Cardiac fibroblast (primary cell): ENCODE measurements around the gene DUS3L.

ENCODE experiments used
- DNase-seq, 2 donors: peaks; one replicate each; pipeline versions ENCODE4 v3.0.0 to v3.0.0-alpha.2; 2010; ENCODE audit warnings: low read depth in 2 of 2
- H3K4me3 ChIP-seq, 2 donors: replicated peaks in 1 of 2; 1 replicate in 1 of 2; 2 replicates in 1 of 2; pipeline ENCODE4 v1.5.1; 2011; ENCODE audit warnings: low read depth in 2 of 2, low read length in 2 of 2, mild to moderate bottlenecking in 2 of 2, moderate library complexity in 1 of 2
- CTCF ChIP-seq: IDR thresholded peaks from one replicate; pipeline ENCODE4 v1.5.1; 2011; ENCODE audit warnings: low read depth, mild to moderate bottlenecking, low read length, inconsistent platforms

The DUS3L gene

GRCh38 chr19:5795382-5795919 lies 4.5 kb upstream of the DUS3L start:
- DNase-seq, result no peak
- no peak overlapping the region for H3K4me3 ChIP-seq
- no peak for TF ChIP-seq CTCF

- TF ChIP-seq CTCF, result no peak
- no peak overlapping the region for H3K4me3 ChIP-seq
- no peak for DNase-seq
Observed at GRCh38 chr19:5793188-5793587, 2.2 kb upstream of the DUS3L start.

GRCh38 chr19:5792224-5792623 lies 1.3 kb upstream of the DUS3L start:
- H3K4me3 ChIP-seq, result no peak overlapping the region
- no peak for DNase-seq
- TF ChIP-seq CTCF, result no peak

GRCh38 chr19:5789886-5790558 lies 941 bp downstream of the DUS3L start:
- no peak for TF ChIP-seq CTCF
- peak overlapping the region; percentile 99 for H3K4me3 ChIP-seq
- no peak for DNase-seq

GRCh38 chr19:5789351-5789761 lies 1.6 kb downstream of the DUS3L start:
- TF ChIP-seq CTCF, result no peak
- H3K4me3 ChIP-seq, result no peak overlapping the region
- no peak for DNase-seq

GRCh38 chr19:5788422-5788821 lies 2.5 kb downstream of the DUS3L start:
- no peak for DNase-seq
- no peak overlapping the region for H3K4me3 ChIP-seq
- TF ChIP-seq CTCF, result no peak
